WTC11 (cell line): ENCODE results near the gene TPRKB.

Source experiments
- CTCF ChIP-seq: fragments of 200-600 bp; IDR thresholded peaks from 2 replicates; pipeline ENCODE4 v1.8.0; 2022; ENCODE audit warnings: antibody characterized with exemption
- ELF4 ChIP-seq: sonication (generic); formaldehyde crosslinking; IDR thresholded peaks from 2 replicates; pipeline ENCODE4 v1.8.1; 2022; ENCODE audit warnings: low read depth, mild to moderate bottlenecking, moderate library complexity, missing genetic modification reagents
- ESRRA ChIP-seq: sonication (generic); formaldehyde crosslinking; IDR thresholded peaks from 2 replicates; pipeline ENCODE4 v1.8.1; 2022; ENCODE audit warnings: mild to moderate bottlenecking, missing genetic modification reagents, borderline replicate concordance
- FOXP1 ChIP-seq: sonication (generic); formaldehyde crosslinking; IDR thresholded peaks from 2 replicates; pipeline ENCODE4 v1.8.0; 2022; ENCODE audit warnings: missing genetic modification reagents, mild to moderate bottlenecking, moderate library complexity, borderline replicate concordance
- TEAD4 ChIP-seq: sonication (generic); formaldehyde crosslinking; IDR thresholded peaks from 2 replicates; pipeline ENCODE4 v1.8.0; 2022; ENCODE audit warnings: mild to moderate bottlenecking, missing genetic modification reagents
- TF ChIP-seq, protein P1 (sequence below): sonication (generic); formaldehyde crosslinking; IDR thresholded peaks from 2 replicates; pipeline ENCODE4 v1.8.0; 2023; ENCODE audit warnings: missing genetic modification reagents, mild to moderate bottlenecking, borderline replicate concordance
- TF ChIP-seq, protein P2 (sequence below): sonication (generic); formaldehyde crosslinking; IDR thresholded peaks from 2 replicates; pipeline ENCODE4 v1.8.0; 2022; ENCODE audit warnings: mild to moderate bottlenecking, missing genetic modification reagents

GRCh38 chr2:73779467-73780236 is 42.5 kb upstream of the TPRKB start, which contains the start of gene DUSP11:
- TF ChIP-seq FOXP1 (CRISPR knock-in tag) (peak; percentile 79; the same call in 1 of the 2 replicates), CTCF (peak; percentile 86), ESRRA (CRISPR knock-in tag) (no peak), TEAD4 (CRISPR knock-in tag) (no peak), ELF4 (CRISPR knock-in tag) (no peak)
- TF ChIP-seq, protein P1, sequence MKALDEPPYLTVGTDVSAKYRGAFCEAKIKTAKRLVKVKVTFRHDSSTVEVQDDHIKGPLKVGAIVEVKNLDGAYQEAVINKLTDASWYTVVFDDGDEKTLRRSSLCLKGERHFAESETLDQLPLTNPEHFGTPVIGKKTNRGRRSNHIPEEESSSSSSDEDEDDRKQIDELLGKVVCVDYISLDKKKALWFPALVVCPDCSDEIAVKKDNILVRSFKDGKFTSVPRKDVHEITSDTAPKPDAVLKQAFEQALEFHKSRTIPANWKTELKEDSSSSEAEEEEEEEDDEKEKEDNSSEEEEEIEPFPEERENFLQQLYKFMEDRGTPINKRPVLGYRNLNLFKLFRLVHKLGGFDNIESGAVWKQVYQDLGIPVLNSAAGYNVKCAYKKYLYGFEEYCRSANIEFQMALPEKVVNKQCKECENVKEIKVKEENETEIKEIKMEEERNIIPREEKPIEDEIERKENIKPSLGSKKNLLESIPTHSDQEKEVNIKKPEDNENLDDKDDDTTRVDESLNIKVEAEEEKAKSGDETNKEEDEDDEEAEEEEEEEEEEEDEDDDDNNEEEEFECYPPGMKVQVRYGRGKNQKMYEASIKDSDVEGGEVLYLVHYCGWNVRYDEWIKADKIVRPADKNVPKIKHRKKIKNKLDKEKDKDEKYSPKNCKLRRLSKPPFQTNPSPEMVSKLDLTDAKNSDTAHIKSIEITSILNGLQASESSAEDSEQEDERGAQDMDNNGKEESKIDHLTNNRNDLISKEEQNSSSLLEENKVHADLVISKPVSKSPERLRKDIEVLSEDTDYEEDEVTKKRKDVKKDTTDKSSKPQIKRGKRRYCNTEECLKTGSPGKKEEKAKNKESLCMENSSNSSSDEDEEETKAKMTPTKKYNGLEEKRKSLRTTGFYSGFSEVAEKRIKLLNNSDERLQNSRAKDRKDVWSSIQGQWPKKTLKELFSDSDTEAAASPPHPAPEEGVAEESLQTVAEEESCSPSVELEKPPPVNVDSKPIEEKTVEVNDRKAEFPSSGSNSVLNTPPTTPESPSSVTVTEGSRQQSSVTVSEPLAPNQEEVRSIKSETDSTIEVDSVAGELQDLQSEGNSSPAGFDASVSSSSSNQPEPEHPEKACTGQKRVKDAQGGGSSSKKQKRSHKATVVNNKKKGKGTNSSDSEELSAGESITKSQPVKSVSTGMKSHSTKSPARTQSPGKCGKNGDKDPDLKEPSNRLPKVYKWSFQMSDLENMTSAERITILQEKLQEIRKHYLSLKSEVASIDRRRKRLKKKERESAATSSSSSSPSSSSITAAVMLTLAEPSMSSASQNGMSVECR (CRISPR knock-in tag): no peak
- TF ChIP-seq, protein P2, sequence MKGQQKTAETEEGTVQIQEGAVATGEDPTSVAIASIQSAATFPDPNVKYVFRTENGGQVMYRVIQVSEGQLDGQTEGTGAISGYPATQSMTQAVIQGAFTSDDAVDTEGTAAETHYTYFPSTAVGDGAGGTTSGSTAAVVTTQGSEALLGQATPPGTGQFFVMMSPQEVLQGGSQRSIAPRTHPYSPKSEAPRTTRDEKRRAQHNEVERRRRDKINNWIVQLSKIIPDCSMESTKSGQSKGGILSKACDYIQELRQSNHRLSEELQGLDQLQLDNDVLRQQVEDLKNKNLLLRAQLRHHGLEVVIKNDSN: no peak
